ENCODE measurements around the gene LLGL1.

The LLGL1 gene

DNA sequence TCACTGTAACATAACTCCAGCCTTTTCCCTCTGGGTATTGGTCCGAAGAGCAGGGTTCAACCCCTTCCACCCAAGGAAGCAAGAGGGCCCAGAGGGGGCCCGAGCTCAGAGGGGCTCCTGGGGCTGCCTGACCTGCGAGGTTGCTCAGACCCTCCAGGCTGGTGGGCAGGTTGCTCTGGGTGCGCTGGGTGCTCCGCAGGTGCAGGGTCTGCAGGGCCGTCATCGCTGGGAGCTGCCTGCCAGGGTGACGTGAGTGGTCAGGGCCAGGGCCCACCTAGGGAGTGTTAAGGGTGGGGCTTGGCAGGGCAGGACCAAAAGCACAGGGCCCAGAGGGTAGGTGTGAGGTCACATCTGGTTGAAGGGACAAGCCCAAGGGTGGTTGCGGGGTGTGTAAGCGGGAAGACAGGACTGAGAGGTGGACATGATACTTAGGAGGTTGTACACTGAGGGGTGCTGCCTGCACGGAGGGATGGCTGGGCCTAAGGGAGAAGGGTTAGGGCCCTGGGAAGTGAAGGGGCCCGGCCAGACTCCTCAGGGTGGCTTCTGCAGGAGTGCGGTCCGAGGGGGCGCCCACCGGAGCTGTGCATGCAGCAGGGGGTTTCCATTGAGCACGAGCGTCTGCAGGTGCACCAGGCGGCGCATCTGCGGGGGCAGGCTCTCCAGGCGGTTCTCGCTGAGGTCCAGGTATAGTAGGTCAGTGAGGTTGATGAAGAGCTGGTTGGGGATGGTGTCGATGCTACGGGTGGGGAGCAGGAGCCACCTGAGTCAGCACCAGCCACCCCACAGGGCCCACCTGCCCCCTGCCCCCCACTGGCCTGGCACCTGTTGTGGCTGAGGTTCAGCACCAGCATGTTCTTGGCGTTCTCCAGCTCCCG, 28.7 kb downstream of the LLGL1 start:
- no peak for DNase-seq

DNA sequence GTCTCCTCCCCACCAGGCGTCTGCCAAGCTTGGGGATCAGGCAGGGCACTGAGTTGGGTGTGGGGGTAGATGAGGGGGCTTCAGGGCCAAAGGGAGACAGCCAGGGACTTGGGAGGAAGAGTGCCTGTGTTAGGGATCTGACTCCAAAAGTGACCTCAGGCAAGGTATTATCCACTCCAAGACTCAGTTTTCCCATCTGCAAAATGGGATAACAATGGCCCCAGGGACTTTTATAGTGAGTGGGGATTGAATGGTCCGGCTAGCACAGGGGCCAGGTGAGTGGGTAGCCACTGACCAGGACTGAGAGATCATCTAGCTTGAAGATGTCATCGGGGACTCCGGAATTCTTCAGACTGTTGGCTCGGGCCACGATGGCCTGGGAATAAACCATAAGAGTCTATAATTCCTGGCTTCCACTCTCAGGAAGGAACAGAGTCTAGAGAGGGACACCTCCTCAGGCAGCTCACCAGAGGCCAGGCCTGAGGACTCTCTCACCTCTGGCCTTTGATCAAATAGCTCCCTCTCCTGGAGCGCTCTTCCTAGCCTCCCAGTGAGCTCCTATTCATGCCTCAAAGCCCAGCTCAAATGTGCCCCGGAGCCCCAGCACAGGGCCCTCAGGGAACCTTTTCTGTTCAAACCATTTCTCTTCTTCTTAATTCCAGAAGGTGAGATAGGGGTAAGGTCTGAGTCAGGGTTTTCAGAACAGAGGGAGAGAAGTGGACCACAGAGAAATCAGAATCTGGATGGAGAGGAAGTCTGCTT, 29.6 kb downstream of the LLGL1 start:
- no peak for DNase-seq

- DNase-seq = no peak
These were observed 30.9 kb downstream of the LLGL1 start for GRCh38 chr17:18256351-18256750.

GRCh38 chr17:18256776-18257175, 31.3 kb downstream of the LLGL1 start:
- DNase-seq = no peak

- DNase-seq = no peak
These were observed 32.0 kb downstream of the LLGL1 start for GRCh38 chr17:18257268-18257981.

DNA sequence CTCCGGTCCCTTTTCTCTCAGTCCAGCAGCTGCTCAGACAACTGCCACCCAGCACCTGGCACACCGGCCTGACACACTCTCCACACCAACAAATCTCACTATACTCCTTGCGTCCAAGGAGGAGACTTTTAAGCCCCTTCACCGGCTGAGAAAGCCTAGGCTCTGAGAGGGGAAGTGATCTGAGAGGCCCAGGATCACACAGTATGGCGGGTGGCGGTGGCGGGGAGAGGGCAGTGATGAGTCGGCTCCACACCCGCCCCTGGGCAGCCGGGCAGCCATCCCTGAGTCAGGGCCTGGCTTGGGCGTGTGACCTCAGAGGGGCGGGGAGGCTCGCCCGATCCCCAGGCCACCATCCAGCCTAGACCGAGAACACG, 32.5 kb downstream of the LLGL1 start:
- DNase-seq = peak; percentile 81

DNA sequence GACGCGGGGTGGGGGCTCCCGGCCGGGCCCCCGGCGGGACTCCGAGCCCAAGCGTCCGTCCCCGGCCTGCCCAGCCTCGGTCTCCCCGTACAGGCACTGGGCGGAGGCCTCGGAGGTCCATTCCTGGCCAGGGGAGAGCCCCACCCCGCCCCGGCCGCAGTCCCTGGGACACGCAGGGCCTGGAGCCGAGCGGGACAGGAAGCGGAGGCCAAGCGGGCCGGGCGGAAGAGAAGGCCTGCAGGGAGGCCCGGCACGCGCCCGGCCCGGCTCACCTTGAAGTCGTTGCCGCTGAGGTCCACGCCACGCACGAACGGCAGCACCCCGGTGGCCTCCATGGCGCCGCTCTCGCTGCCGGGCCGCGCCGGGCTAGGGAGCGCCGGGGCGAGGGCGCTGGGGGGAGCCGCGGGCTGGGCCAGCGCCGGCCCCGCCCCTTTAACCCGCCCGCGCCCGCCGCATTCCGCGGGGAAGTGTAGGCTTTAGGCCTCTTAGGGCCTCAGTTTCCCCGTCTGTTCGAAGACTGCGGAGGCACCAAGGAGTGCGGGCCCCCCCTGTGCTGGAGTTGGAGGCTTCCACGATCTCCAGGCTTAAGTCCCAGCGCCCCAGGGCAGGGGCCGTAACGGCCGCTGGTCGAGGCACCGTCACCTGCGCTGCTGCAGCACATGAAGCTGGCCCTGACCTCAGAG, 33.1 kb downstream of the LLGL1 start, which contains the start of gene FLII:
Gene FLII, minus strand, starts transcription at position 383 of the 683 bp plus-strand sequence. Its CDS starts 48 bp downstream, at position 335.
- DNase-seq = peak; percentile 83

DNA sequence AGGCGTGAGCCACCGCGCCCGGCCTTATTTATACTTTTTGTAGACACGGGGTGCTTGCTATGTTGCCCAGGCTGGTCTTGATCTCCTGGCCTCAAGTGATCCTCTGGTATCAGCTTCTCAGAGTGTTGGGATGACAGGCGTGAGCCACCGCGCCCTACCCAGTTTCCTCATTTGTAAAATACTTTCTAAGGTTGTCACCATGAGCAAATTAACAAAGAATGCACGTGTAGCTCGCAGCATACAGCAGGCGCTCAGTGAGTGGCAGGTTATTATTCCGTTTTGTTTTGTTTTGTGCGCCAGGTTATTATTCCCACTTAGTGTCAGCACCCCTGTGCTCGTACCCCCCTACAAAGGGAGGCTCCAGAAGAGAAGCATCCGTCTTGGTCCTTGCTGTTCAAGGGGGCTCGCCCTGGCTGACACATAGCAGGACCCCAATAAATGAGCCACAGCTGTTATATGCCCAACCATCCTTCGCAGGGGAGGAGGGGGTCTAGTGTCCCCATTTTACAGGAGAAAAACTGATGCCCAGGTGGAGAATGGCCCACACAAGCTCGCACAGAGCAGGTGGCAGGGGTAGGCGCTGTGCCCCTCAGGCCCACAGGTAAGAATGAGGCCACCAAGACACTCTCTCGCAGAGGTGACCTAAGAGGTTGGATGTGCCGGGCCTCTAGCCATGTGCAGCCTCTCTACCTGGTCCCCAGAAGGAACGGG, 34.3 kb downstream of the LLGL1 start:
- no peak for DNase-seq

- DNase-seq = peak; percentile 95
These were observed 35.1 kb downstream of the LLGL1 start, which contains the start of gene MIEF2 for GRCh38 chr17:18260332-18261145. MIEF2 (plus strand) TSS chr17:18260662; CDS start chr17:18262721, 2,059 bp downstream.

- no peak for DNase-seq
These were observed 35.7 kb downstream of the LLGL1 start for GRCh38 chr17:18261146-18261515.

- DNase-seq = no peak
These were observed 36.2 kb downstream of the LLGL1 start for GRCh38 chr17:18261659-18262058.

DNA sequence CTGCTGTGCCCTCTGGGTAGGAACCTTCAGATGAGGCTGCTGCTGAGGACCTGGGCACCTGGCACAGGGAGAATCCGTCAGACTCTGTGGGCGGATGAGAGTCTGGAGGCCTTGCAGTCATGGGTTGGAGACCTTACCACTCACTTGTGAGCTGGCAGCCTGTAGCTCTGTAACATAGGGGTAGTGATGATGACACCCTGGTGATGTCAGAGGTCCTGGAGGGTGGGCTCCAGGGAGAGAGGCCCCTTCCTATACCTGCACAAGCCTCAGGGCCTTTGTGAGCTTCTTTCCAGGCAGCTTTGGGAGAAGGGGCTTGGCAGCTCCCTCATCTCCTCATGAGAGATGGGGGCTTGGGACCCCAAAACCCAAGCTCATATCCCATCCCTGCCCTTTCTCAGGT, 36.7 kb downstream of the LLGL1 start:
- no peak for DNase-seq

DNA sequence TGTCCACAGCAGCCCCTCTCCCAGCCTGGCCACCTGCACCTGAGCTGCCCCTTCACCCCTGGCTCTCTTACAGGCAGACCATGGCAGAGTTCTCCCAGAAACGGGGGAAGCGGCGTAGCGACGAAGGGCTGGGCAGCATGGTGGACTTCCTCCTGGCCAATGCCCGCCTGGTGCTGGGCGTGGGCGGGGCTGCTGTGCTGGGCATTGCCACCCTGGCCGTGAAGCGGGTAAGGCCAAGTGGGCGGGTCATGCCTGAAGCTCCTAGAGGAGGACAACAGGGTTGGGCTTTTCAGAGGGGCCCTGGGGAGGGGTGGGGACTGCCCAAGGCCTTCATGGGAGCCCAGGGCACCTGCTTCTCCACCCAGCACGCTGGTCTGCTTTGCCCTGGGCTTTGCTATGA, 37.2 kb downstream of the LLGL1 start:
- no peak for DNase-seq

DNA sequence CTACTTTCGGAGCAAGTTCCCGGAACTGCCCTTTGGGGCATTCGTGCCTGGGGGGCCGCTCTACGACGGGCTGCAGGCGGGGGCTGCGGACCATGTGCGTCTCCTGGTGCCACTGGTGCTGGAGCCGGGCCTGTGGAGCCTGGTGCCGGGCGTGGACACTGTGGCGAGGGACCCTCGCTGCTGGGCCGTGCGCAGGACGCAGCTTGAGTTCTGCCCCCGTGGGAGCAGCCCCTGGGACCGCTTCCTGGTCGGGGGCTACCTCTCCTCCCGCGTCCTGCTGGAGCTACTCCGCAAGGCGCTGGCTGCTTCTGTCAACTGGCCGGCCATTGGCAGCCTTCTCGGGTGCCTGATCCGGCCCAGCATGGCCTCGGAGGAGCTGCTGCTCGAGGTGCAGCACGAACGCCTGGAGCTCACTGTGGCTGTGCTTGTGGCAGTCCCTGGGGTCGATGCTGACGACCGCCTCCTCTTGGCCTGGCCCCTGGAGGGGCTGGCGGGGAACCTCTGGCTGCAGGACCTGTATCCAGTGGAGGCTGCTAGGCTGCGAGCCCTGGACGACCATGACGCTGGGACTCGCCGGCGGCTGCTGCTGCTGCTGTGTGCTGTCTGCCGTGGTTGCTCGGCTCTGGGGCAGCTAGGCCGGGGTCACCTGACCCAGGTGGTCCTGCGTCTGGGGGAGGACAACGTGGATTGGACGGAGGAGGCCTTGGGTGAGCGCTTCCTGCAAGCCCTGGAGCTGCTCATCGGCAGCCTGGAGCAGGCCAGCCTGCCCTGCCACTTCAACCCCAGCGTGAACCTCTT, 38.6 kb downstream of the LLGL1 start:
- DNase-seq = no peak

DNA sequence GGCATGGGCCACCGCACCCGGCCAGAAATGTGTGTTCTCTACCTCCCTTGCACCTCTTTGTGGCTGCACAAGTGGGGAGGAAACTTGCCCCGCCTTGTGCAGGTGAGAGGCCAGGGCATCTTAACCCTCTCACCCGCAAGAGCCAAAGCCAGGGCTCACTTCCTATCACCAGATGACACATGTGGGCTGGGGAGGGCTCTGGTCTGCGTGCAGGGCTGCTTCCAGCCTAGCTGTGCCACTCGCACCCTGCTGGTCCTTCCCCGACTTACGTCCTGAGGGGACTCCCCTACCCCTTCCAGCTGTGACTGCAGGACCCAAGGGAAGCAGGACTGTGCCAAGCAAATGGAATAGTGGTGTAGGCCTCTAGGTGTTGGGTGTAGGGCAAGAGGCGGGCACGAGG, 41.9 kb downstream of the LLGL1 start:
- no peak for DNase-seq

DNA sequence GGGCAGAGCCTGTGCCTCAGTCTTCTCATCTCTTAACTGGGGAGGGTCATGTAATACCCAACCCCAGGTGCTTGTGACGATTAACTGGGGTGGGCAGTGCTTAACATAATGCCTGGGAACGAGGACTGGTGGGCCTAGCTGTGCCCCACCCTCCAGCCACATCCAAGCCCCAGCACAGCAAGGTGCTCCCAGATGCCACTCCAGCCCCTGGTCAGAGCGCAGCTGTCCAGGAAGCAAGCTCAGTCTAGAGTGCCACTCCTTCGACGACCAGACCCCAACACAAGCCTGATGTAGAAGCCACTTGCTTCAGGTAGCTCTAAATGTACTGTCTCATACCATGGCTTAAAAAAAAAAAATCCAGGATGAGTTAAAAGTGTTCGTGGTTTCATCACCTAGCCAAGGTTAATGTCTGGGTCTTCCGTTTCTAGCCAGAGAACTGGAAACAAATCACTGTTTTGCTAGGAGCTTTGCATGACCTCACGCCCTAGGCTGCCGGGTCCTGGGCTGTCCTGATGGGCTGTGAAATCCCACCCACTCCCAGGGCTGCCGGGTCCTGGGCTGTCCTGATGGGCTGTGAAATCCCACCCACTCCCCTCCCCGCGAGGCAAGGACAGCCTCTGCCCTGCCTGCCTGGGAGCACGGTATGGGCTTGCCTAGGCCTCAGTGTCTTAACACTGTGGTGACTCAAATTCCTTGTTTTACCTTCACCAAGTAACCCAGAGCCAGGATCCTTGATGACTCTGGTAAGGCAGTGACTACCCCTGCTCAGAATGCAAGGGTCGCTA, 42.7 kb downstream of the LLGL1 start:
- no peak for DNase-seq

- no peak for DNase-seq
These were observed 44.9 kb downstream of the LLGL1 start for GRCh38 chr17:18270046-18270931.

GRCh38 chr17:18277076-18277475, 51.6 kb downstream of the LLGL1 start:
- no peak for DNase-seq

All from retina (tissue), 1 donor.